Measurements from ENCODE around the gene SLC7A6OS. TPM values are rescaled to one million over a fixed set of nuclear protein-coding genes. Genes with fewer than 3 reads are reported as not detected.

Gene SLC7A6OS
- total RNA-seq = 12.3 TPM

DNA sequence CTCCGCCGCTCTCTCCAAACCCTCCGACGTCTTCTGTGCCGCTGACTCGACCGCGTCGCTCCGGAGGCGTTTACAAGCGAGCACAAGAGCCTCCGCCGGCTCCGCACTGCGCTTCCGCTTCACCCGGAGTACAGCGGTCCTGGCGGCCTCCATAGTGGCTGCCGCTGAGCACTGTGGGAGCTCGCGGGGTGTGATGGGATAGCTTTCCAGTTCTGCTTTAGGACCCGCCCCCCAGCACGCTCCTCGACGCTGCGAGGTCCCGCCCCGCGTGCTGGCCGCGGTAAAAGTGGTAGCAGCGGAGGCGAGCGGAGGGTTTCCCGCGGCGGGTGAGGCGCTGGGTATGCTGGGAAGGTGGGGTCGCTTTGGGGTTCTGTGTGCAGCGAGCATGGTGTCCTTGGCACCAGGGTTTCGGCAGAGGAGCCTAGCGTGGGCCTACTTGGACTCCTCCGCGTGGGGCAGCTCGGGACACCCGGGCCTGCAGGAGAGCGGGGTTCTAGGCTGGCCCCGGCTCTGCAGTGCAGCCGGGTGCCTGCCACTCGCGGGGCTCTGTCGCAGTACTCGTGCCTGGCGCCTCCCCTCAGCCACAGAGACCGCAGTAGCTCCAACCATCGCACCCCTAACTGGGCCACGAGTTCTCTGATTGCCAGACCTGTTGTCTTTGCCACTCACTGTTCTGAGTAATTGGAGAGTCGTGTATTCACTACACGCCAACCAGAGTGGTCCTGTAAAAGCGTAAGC lies at the start of gene SLC7A6OS, which contains the start of gene PRMT7:
TSS of gene SLC7A6OS (minus strand) at position 173 of the 738 bp plus-strand sequence. CDS start at position 153, 20 bp downstream.
TSS of gene PRMT7 (plus strand) at position 246 of the 738 bp plus-strand sequence. CDS start 4,961 bp downstream, outside the sequence.
- DNase-seq = peak; percentile 84

DNA sequence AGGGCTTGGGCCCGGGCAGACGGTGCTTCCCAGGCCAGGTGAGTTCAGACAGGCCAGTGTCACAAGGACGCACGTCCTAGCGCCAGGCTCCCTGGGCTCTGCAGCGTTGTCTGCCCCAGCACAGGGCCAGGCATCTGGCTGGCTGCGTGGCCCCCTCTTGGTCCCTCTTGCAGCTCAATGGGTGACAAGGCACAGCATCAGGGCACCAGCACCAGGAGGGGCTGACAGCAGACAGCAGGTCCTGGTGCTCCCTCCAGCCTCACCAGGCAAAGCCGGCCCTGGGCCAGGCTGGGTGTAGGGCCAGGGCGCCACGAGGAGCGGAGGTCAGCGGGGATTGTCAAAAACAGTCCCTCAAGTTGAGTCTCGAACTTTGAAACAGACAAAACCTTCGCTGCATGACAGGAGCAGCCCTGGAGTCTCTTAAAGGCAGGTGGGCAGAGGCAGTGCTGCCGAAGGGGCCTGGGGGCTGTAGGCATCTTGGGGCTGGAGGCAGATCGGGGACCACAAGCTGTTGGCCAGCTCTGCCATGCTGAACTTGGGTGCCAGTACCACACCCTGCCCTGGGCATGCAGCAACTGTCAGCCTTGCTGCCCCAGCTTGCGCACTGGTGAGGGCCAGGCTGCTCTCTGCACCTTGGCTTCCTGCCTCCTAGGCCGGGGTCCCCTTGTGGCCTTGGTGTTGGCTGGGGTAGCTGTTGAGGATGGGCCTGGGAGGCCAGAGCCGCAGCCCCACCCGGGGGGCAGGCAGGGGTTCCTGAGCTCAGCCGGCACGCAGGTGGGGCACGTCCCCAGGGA lies 48.8 kb upstream of the SLC7A6OS start:
- no peak for DNase-seq

- no peak for DNase-seq
Measured at GRCh38 chr16:68358951-68359350, 48.2 kb upstream of the SLC7A6OS start.

DNA sequence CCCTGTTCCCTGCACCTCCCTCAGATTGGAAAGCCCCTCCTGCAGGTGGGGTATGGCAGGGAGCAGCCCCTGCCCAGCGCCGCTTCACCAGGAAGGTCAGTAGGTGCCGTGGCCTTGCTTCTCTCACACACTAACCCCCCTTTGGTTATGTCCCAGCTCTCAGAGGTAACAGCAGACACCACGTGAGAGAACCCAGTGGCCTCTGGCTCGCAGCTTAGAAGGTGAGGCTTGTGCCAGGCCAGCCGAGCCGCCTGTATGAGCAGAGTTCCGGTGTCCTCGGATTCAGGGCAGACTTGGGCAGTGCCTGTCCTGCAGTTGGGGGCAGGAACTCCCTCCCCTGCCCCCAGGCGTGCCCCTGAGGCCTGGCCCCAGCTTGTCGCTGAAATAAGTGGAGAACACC lies 47.2 kb upstream of the SLC7A6OS start:
- no peak for DNase-seq

DNA sequence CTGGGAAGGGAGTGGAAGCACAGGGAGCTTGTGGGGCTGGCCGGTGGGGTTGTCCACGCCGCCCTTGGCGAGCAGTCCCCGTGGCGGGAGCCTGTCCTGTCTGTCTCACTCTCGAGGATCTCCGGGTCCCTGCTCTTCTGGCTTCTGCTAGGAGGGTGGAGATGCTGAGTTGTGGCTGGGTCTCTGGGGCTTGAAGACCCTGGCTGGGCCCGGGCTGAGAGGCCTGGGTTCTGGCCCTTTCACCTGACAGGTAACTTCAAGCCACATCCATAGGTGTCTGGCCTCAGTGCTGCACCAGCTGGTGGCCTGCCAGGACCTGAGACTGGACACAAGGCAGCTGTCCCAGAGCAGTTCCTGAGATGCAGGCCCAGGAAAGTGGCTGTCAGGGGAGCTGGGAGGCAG lies 46.8 kb upstream of the SLC7A6OS start:
- no peak for DNase-seq

DNA sequence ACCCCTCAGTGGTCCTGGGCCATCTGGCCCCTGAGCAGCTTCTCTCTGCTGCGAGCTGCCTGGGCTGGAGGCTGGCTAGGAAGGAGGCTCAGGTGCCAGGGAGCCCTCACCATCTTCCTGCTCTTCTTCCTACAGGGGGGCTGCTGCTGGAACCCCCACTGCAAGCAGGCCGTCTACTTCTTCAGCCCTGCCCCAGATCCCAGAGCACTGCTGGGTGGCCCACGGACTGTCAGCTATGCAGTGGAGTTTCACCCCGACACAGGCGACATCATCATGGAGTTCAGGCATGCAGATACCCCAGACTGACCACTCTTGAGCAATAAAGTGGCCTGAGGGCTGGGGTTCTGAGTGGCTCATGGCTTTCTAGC lies 46.2 kb upstream of the SLC7A6OS start:
- DNase-seq = no peak

DNA sequence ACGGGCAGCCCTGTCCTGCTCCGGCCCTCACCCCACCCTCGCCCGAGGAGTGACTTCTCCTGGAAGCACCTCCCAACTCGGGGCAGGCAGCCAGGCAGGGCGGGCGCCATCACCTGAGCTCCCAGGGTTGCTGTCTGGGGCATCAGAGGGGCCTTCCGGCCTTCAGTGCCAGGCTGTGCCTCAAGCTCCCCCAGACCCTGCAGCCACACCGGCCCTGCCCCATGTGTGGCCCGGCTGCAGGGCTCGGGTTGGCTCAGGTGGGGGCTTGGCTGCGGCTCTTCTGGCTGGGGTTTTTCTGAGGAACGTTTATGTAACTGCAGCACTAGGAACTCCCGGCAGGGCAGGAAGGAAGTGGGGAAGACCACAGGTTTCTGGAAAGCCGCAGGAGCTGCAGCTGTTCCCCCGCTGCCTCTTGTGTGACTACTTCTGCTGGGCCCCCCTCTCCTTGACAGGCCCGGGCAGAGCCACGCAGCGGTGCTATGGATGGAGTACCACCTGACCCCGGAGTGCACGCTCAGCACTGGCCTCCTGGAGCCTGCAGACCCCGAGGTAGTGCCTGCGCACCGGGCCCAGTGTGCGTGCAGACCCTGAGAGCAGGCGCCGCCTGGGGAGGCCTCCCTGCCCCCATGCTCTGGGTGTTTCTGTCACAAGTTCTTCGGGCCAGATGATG lies 45.6 kb upstream of the SLC7A6OS start:
- DNase-seq = no peak

DNA sequence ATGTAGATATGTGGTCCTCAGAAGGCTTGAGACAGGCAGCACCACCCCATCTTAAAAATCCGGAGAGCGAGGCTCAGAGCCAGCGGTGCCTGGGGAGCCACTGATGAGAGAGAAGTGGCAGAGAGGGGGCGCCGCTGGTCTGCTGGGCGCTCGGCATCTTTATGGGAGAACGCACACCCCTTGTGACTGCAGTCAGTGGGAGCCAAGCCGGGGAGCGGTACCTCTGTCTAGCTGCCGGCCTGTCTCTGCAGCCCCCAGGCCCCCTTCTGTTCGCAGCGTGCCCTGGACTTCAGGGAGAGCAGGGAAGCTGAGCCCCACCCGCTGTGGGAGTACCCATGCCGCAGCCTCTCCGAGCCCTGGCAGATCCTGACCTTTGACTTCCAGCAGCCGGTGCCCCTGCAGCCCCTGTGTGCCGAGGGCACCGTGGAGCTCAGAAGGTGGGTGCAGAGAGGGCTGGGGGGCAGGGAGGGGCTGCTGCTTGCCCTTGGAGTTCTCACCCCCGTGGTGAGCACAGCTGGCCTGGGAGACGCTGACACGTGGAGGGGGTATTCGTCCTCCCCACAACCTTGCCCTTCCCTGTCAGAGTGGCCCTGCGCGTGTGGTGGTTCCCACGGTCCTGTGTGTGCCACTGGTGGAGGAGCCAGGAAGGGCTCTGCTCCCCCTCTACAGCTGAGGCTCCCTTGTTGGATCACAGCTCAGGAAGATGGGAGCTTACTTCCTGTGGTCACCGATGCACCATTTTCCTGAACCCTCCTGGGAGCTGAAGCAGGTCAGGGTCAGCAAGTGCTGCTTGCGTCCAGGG lies 44.9 kb upstream of the SLC7A6OS start:
- no peak for DNase-seq

GRCh38 chr16:68354816-68355215 lies 44.1 kb upstream of the SLC7A6OS start:
- no peak for DNase-seq

DNA sequence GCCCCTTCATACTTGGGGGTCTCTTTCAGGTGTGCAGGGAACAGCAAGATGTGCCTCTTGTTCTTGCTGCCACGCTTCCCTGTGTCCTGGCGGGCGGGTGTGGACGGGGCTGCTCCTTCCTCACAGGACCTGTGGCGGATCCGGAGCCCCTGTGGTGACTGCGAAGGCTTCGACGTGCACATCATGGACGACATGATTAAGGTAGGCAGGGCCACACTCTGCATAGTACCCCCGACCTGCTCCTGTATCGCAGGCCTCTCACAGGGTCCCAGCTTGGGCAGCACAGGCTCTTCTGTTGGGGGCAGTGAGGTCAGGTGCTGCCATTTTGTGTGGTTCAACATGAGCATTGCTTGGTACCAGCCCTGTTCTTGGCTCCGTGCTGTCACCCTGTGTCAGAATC lies 42.6 kb upstream of the SLC7A6OS start:
- no peak for DNase-seq

DNA sequence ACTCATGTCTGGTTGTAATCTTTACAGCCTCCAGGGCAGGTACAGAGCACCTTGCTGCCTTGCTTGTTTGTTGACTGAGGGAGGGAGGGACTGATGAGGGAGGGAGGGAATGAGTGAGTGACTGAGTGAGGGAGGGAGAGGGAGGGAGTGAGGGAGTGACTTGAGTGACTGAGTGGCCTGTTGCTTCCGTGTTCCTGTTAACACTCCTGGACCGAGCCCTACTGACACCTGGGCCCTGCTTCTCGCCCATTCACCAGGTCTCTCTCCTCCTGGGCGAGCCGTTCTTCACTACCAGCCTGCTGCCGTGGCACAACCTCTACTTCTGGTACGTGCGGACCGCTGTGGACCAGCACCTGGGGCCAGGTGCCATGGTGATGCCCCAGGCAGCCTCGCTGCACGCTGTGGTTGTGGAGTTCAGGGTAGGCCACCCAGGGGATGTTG lies 41.3 kb upstream of the SLC7A6OS start:
- no peak for DNase-seq

DNA sequence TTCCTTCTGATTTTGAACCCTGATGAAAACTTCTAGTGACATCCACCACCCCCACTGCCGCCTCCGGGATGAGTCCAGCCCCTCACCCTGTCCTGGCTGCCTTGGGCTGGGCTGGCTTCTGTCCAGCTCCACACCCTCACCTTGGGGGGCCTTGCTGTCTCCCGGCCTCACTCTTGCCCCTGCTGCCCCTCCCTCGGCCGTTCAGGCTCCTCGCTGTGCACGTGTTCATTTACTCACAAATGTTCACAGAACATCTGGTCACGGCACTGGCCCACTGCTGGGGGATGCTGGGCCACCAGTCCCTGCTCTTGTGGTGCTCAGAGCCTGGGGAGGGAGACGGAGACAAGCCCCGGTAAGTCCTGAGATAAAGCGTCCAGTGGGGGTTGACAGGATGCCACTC lies 40.7 kb upstream of the SLC7A6OS start:
- no peak for DNase-seq

DNA sequence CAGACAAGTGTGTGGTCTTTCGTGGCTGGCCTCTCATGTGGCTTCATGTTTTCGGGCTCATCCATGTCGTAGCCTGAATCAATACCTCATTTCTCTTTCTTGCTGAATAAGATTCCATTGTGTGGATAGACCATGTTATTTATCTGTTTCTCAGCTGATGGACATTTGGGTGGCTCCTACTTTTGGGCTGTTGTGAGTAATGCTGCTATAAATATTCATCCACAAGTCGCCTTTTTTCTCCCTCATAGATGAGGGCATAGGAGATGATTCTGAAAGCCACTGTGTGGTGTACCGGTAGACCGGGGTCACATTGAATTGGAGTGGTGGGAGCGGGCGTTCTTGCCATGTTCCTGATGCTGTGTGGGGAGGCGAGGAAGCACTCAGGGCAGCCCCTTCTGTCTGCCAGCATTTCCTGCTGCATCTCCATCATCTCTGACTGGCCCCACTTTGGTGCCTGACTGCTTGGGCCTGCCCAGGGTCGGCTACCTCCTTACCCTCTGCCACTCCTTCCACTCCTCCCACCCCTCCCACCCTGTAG lies 40.1 kb upstream of the SLC7A6OS start:
- no peak for DNase-seq

GRCh38 chr16:68349838-68350410 lies 39.2 kb upstream of the SLC7A6OS start:
- DNase-seq = no peak

DNA sequence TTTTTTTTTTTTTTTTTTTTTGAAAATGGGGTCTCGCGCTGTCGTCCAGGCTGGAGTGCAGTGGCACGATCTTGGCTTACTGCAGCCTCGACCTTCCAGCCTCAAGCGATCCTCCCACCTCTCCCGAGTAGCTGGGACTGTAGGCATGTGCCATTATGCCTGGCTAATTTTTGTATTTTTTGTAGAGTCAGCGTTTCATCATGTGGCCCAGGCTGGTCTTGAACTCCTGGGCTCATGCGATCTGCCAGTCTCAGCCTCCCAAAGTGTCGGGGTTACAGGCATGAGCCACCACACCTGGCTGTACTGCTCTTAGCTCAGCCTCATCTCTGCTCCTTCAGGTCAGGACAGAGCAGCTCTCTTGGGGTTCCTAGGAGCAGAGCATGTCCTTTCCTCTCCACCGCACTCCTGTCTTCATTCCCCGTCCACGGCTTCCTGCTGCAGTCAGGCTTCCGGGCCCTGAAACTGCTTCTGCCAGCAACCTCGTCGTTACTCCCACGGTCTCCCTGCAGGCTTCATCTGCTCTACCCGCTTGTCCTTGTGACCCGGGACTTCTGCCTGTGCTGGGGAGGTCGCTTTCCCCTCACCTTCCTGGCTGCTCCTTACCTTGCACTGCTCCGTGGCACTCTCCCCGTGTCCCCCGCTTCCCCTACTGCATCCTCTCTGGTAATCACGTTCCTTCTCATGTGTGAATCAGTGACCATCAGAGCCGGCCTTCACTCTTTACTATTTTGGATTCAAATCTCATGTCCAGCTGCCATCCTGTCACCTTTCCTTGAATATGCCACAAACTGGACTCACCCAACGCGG lies 38.1 kb upstream of the SLC7A6OS start:
- no peak for DNase-seq

GRCh38 chr16:68347605-68348004 lies 36.9 kb upstream of the SLC7A6OS start:
- no peak for DNase-seq

DNA sequence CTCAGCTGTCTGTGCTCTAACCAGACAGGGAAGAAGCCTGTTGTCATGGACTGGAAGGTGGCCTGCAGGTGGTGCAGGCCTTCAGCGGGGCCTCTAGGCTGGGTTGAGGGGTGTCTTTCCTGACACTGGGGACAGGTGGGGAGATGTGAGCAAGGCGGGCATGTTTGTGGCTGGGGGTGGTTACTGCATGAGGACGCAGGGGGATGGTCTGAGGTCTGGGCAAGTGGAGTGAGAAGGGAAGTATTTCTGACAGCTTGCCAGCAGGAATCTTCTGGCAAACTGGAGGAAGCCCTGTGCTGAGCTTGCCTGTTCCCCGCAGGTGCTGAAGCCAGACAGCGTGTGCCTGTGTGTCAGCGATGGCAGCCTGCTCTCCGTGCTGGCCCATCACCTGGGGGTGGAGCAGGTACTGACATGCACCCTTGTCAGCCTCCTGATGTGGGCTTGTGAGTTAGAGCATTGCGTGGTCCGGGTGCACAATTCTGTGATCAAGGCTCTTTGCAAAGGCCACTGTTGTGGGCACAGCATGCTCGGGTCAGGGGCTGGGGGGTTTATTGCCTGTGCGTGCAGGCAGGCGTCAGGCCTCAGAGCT lies 36.2 kb upstream of the SLC7A6OS start:
- DNase-seq = no peak

GRCh38 chr16:68345958-68346635 lies 35.4 kb upstream of the SLC7A6OS start:
- DNase-seq = no peak

DNA sequence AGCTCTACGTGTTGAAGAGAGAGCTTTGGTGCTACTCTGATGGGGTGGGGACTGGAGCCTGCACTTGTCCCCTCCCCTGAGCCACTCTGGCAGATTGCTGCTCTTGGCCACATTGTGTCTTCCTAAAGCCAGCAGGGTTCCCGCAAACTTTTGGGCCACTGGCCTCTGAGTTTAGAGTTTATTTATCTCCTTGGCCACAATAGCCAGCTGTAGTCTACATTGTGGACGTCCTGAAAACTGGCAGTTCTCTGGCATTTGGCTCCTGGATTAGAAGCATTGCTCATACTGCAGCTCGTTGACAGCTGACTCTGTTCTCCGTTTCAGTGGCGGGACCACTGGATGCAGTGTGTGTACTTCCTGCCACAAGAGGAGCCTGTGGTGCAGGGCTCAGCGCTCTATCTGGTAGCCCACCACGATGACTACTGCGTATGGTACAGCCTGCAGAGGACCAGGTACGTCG lies 34.6 kb upstream of the SLC7A6OS start:
- no peak for DNase-seq
